GM12878 (cell line): ENCODE results near the gene CUL5. TPM values are rescaled to one million over a fixed set of nuclear protein-coding genes. Genes with fewer than 3 reads are reported as not detected.

ENCODE experiments used
- ATF2 ChIP-seq: IDR thresholded peaks from 2 replicates; pipeline ENCODE4 v1.6.1; 2012; ENCODE audit warnings: low read length, inconsistent platforms
- ATF3 ChIP-seq: IDR thresholded peaks from 2 replicates; pipeline ENCODE4 v1.6.1; 2011; ENCODE audit warnings: low read depth, mild to moderate bottlenecking, low read length, moderate library complexity, borderline replicate concordance; ENCODE audit errors: extremely low read depth
- BCLAF1 ChIP-seq: fragments of 450-650 bp; IDR thresholded peaks from 2 replicates; pipeline ENCODE4 v1.6.1; 2017; ENCODE audit warnings: antibody characterized with exemption, mild to moderate bottlenecking, moderate library complexity
- E2F4 ChIP-seq: IDR thresholded peaks from 2 replicates; pipeline ENCODE4 v1.6.1; 2012; ENCODE audit warnings: low read depth, low read length, improper control_type of control experiment
- IKZF1 ChIP-seq: fragments of 450-650 bp; conservative IDR thresholded peaks from 2 replicates; pipeline ENCODE4 v1.6.1; 2017; ENCODE audit warnings: antibody characterized with exemption, mild to moderate bottlenecking
- KLF5 ChIP-seq: fragments of 450-650 bp; IDR thresholded peaks from 2 replicates; pipeline ENCODE4 v1.6.1; 2014; ENCODE audit warnings: mild to moderate bottlenecking; ENCODE audit not compliant: partially characterized antibody
- RCOR1 ChIP-seq: conservative IDR thresholded peaks from 2 replicates; pipeline ENCODE4 v1.6.1; 2012; ENCODE audit warnings: low read depth, low read length, improper control_type of control experiment
- SMARCA5 ChIP-seq: fragments of 450-650 bp; IDR thresholded peaks from 2 replicates; pipeline ENCODE4 v1.6.1; 2017; ENCODE audit warnings: mild to moderate bottlenecking
- SMC3 ChIP-seq: IDR thresholded peaks from 2 replicates; pipeline ENCODE4 v1.6.1; 2011; ENCODE audit warnings: low read length, improper control_type of control experiment, borderline replicate concordance
- TCF3 ChIP-seq: IDR thresholded peaks from 2 replicates; pipeline ENCODE4 v1.6.1; 2012; ENCODE audit warnings: low read depth, mild to moderate bottlenecking, low read length, borderline replicate concordance; ENCODE audit not compliant: insufficient read depth
- ZBTB4 ChIP-seq: fragments of 450-650 bp; formaldehyde crosslinking; IDR thresholded peaks from 2 replicates; pipeline ENCODE4 v1.4.0; 2022; ENCODE audit warnings: mild to moderate bottlenecking, moderate library complexity
- ZNF274 ChIP-seq: IDR thresholded peaks from one replicate; pipeline ENCODE4 v1.8.0; 2011; ENCODE audit not compliant: insufficient read length, insufficient read depth
- ZSCAN29 ChIP-seq: fragments of 450-650 bp; IDR thresholded peaks from 2 replicates; pipeline ENCODE4 v1.6.1; 2017; ENCODE audit warnings: mild to moderate bottlenecking, moderate library complexity
- polyA plus RNA-seq, 11 experiments: library from polyadenylated mRNA; depleted of rRNA in 4 of 11; unstranded in 6 of 11; stranded (reverse) in 5 of 11; fragments of >200 nt; fragmentation: Nextera tagmentation in 4 of 11; fragmentation: Illumina TruSeq in 1 of 11; extraction: Ambion mirVana in 4 of 11; extraction: Trizol in 1 of 11; gene quantifications; 1 replicate in 1 of 11; 2 replicates in 10 of 11; pipeline versions ENCODE4 v1.2.1 to v1.2.3, GENCODE V29; 2011 to 2016; ENCODE audit warnings: inconsistent platforms in 2 of 11, missing spikeins in 2 of 11, low read depth in 1 of 11
- total RNA-seq, 4 experiments: library from RNA; depleted of rRNA in 3 of 4; stranded (reverse); fragments of >200 nt in 3 of 4; fragmentation: Illumina TruSeq in 1 of 4; extraction: Trizol in 1 of 4; gene quantifications; 2 replicates each; pipeline versions ENCODE4 v1.2.1 to v1.2.3, GENCODE V29; 2013 to 2021
- TF ChIP-seq, protein P1 (sequence below): fragments of 450-650 bp; IDR thresholded peaks from 2 replicates; pipeline ENCODE4 v1.6.1; 2017; ENCODE audit warnings: mild to moderate bottlenecking, moderate library complexity

The CUL5 gene
- total and polyA plus RNA-seq, 10 of the 15 experiments (the other 5 are each of a cell fraction or from before 2014, with no cell fraction given): 9.1 to 37.6 (median 18.3) TPM

- TF ChIP-seq E2F4: no peak
- peak; percentile 97 for TF ChIP-seq SMARCA5
- peak; percentile 66; the same call in 1 of the 2 replicates for TF ChIP-seq RCOR1
- TF ChIP-seq KLF5: no peak
- TF ChIP-seq IKZF1: peak; percentile 81
- 0 out of 2 replicates have a peak, but pooled peaks have one; percentile 21 for TF ChIP-seq TCF3
- TF ChIP-seq, protein P1, sequence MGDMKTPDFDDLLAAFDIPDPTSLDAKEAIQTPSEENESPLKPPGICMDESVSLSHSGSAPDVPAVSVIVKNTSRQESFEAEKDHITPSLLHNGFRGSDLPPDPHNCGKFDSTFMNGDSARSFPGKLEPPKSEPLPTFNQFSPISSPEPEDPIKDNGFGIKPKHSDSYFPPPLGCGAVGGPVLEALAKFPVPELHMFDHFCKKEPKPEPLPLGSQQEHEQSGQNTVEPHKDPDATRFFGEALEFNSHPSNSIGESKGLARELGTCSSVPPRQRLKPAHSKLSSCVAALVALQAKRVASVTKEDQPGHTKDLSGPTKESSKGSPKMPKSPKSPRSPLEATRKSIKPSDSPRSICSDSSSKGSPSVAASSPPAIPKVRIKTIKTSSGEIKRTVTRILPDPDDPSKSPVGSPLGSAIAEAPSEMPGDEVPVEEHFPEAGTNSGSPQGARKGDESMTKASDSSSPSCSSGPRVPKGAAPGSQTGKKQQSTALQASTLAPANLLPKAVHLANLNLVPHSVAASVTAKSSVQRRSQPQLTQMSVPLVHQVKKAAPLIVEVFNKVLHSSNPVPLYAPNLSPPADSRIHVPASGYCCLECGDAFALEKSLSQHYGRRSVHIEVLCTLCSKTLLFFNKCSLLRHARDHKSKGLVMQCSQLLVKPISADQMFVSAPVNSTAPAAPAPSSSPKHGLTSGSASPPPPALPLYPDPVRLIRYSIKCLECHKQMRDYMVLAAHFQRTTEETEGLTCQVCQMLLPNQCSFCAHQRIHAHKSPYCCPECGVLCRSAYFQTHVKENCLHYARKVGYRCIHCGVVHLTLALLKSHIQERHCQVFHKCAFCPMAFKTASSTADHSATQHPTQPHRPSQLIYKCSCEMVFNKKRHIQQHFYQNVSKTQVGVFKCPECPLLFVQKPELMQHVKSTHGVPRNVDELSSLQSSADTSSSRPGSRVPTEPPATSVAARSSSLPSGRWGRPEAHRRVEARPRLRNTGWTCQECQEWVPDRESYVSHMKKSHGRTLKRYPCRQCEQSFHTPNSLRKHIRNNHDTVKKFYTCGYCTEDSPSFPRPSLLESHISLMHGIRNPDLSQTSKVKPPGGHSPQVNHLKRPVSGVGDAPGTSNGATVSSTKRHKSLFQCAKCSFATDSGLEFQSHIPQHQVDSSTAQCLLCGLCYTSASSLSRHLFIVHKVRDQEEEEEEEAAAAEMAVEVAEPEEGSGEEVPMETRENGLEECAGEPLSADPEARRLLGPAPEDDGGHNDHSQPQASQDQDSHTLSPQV: no peak
- no peak for TF ChIP-seq ZNF274
- no peak for TF ChIP-seq ATF2
- peak; percentile 67; the same call in 1 of the 2 replicates for TF ChIP-seq SMC3
- no peak for TF ChIP-seq BCLAF1
- TF ChIP-seq ATF3: peak; percentile 85; the same call in 1 of the 2 replicates
- peak; percentile 84 for TF ChIP-seq ZBTB4 (CRISPR knock-in tag)
- TF ChIP-seq ZSCAN29: no peak
Observed at GRCh38 chr11:108008656-108009496, at the start of gene CUL5 (continued).
